ENCODE data around the gene SULT6B1. TPM values are rescaled to one million over a fixed set of nuclear protein-coding genes. Genes with fewer than 3 reads are reported as not detected.

Gene SULT6B1
- total RNA-seq, 2 experiments from 2014 or later = not detected

- ChIA-PET CTCF (no interaction called here), POLR2A (no interaction called here)
- no peaks in the 10 kb centered on the region for H3K4me1 Mint-ChIP-seq (ENCODE audit: low read depth)
- H3K4me3 Mint-ChIP-seq = no peak overlapping the region
- no peak for TF ChIP-seq CTCF (IDR thresholded peaks at IDR 0.05)
- peaks cover 39% of the 10 kb centered on the region for H3K36me3 Mint-ChIP-seq (ENCODE audit: low read depth)
- H3K27ac Mint-ChIP-seq = no peak overlapping the region
- ATAC-seq (no peak), DNase-seq (no peak)
- intact Hi-C loops (cut with micrococcal nuclease) = no loop called here
- H3K9me3 Mint-ChIP-seq = no peaks in the 10 kb centered on the region
- H3K27me3 Mint-ChIP-seq = no peaks in the 10 kb centered on the region
Measured at GRCh38 chr2:37125416-37125815, 63.1 kb downstream of the SULT6B1 start.

- DNase-seq = no peak
- intact Hi-C loops (cut with micrococcal nuclease) = no loop called here
- POLR2A ChIA-PET = no interaction called here
- Mint-ChIP-seq H3K4me3 (no peak overlapping the region), H3K9me3 (no peaks in the 10 kb centered on the region), H3K4me1 (ENCODE audit: low read depth) (no peaks in the 10 kb centered on the region), H3K27ac (no peak overlapping the region), H3K36me3 (ENCODE audit: low read depth) (peaks cover 16% of the 10 kb centered on the region), H3K27me3 (no peaks in the 10 kb centered on the region)
- TF ChIP-seq CTCF (IDR thresholded peaks at IDR 0.05) = no peak
- ATAC-seq = no peak
- CTCF ChIA-PET = no interaction called here
Measured at GRCh38 chr2:37119157-37119556, 69.3 kb downstream of the SULT6B1 start.

Other genes starting within 250 kb of the SULT6B1 start
- gene STRN, start 222.1 kb downstream of the SULT6B1 start, total RNA-seq = 10 to 100 TPM; 24.0 to 25.9 TPM
- 10 to 100 TPM; 15.2 to 18.2 TPM for gene HEATR5B, start 104.3 kb downstream of the SULT6B1 start, total RNA-seq
- gene GPATCH11, start 104.2 kb downstream of the SULT6B1 start, total RNA-seq = 10 to 100 TPM in 1 of 2 experiments, 1 to 10 TPM in 1; 9.9 to 11.7 TPM
- gene EIF2AK2, start 31.7 kb downstream of the SULT6B1 start, total RNA-seq = 10 to 100 TPM; 43.1 to 49.3 TPM
- gene CEBPZOS, start 7.8 kb upstream of the SULT6B1 start, total RNA-seq = 10 to 100 TPM; 43.7 to 48.4 TPM
- 10 to 100 TPM; 69.2 to 78.6 TPM for gene CEBPZ, start 42.9 kb upstream of the SULT6B1 start, total RNA-seq
- gene NDUFAF7, start 43.0 kb upstream of the SULT6B1 start, total RNA-seq = 10 to 100 TPM; 18.4 to 22.5 TPM
- gene PRKD3, start 136.2 kb upstream of the SULT6B1 start, total RNA-seq = 10 to 100 TPM; 23.8 to 25.6 TPM
- gene QPCT, start 156.0 kb upstream of the SULT6B1 start, total RNA-seq = under 1 TPM; 0.29 to 0.56 TPM

Data from activated CD8-positive, alpha-beta T cell treated with anti-CD3 and anti-CD28 coated beads for 36 hours (primary cell).